ENCODE results near the gene ZNF100.

DNA sequence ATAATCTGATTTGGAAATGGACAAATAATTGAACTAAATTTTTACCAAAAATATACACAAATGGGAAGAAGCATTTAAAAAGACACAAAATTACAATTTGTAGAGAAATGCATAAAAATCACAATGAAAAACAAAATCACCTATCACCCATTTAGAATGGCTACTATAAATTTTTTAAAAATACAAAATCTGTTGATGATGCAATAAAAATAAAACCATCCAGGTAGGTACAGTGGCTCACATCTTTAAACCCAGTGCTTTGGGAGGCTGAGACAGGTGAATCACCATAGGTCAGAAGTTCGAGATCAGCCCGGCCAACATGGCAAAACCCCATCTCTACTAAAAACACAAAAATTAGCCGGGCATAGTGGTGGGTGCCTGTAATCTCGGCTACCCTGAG, 45.1 kb upstream of the ZNF100 start:
- TF ChIP-seq CTCF (IDR thresholded peaks at IDR 0.05) (no peak), POLR2A (IDR thresholded peaks at IDR 0.05) (no peak)

Measured in vagina (tissue), 2 donors.